ENCODE measurements around the gene SNUPN. TPM values are rescaled to one million over a fixed set of nuclear protein-coding genes. Genes with fewer than 3 reads are reported as not detected.

The SNUPN gene
- total RNA-seq, 1 donor from 2014 or later = 23.2 TPM

- Mint-ChIP-seq H3K9me3 (no peaks in the 10 kb centered on the region), H3K4me1 (ENCODE audit: unreplicated experiment) (peaks cover 22% of the 10 kb centered on the region), H3K36me3 (peaks cover 14% of the 10 kb centered on the region), H3K4me3 (peak overlapping the region; percentile 96), H3K27me3 (no peaks in the 10 kb centered on the region), H3K27ac (peak overlapping the region; percentile 94)
- DNase-seq (ENCODE audit: extremely low spot score, unreplicated experiment) = peak; percentile 72
- TF ChIP-seq CTCF (conservative IDR thresholded peaks at IDR 0.05) = no peak
Observed at GRCh38 chr15:75578173-75578947, 47.2 kb downstream of the SNUPN start.

GRCh38 chr15:75577401-75578172, 47.9 kb downstream of the SNUPN start:
- peaks cover 29% of the 10 kb centered on the region for H3K4me1 Mint-ChIP-seq (ENCODE audit: unreplicated experiment)
- H3K9me3 Mint-ChIP-seq = no peaks in the 10 kb centered on the region
- peak overlapping the region; percentile 96 for H3K4me3 Mint-ChIP-seq
- DNase-seq (ENCODE audit: extremely low spot score, unreplicated experiment) = no peak
- no peaks in the 10 kb centered on the region for H3K27me3 Mint-ChIP-seq
- H3K36me3 Mint-ChIP-seq = peaks cover 19% of the 10 kb centered on the region
- no peak for TF ChIP-seq CTCF (conservative IDR thresholded peaks at IDR 0.05)
- H3K27ac Mint-ChIP-seq = peak overlapping the region; percentile 94

GRCh38 chr15:75573648-75574384, 51.7 kb downstream of the SNUPN start:
- Mint-ChIP-seq H3K27ac (peak overlapping the region; percentile 69), H3K4me3 (peak overlapping the region; percentile 13)

GRCh38 chr15:75570126-75570845, 55.2 kb downstream of the SNUPN start:
- H3K27ac Mint-ChIP-seq = no peak overlapping the region

More at GRCh38 chr15:75573648-75574384, 51.7 kb downstream of the SNUPN start:
- no peak for DNase-seq (ENCODE audit: extremely low spot score, unreplicated experiment)
- no peaks in the 10 kb centered on the region for H3K27me3 Mint-ChIP-seq
- H3K4me1 Mint-ChIP-seq (ENCODE audit: unreplicated experiment) = peaks cover 26% of the 10 kb centered on the region
- H3K36me3 Mint-ChIP-seq = peaks cover 19% of the 10 kb centered on the region
- TF ChIP-seq CTCF (conservative IDR thresholded peaks at IDR 0.05) = no peak
- no peaks in the 10 kb centered on the region for H3K9me3 Mint-ChIP-seq

More at GRCh38 chr15:75570126-75570845, 55.2 kb downstream of the SNUPN start:
- TF ChIP-seq CTCF (conservative IDR thresholded peaks at IDR 0.05) = no peak
- Mint-ChIP-seq H3K4me1 (ENCODE audit: unreplicated experiment) (peaks cover 26% of the 10 kb centered on the region), H3K27me3 (no peaks in the 10 kb centered on the region), H3K9me3 (no peaks in the 10 kb centered on the region), H3K36me3 (peaks cover 15% of the 10 kb centered on the region), H3K4me3 (no peak overlapping the region)
- no peak for DNase-seq (ENCODE audit: extremely low spot score, unreplicated experiment)

Data from type B pancreatic cell (in vitro differentiated cells).